NT2/D1 (cell line): ENCODE results near the gene ACVRL1.

Experiments
- DNase-seq: peaks from one replicate; pipeline ENCODE4 v3.0.0-alpha.2; 2011; ENCODE audit warnings: low read depth, low spot score
- H3K27me3 ChIP-seq: 2 replicates; pipeline ENCODE4 v1.6.0; 2011; ENCODE audit warnings: mild to moderate bottlenecking; ENCODE audit not compliant: insufficient read length, insufficient read depth
- H3K36me3 ChIP-seq: 2 replicates; pipeline ENCODE4 v1.6.1; 2011; ENCODE audit warnings: mild to moderate bottlenecking, low read length, mixed read lengths; ENCODE audit not compliant: insufficient read depth, insufficient read length
- H3K4me1 ChIP-seq: 2 replicates; pipeline ENCODE4 v1.5.1; 2011; ENCODE audit not compliant: insufficient read depth, insufficient read length
- H3K4me3 ChIP-seq: 2 replicates; pipeline ENCODE4 v1.5.1; 2011; ENCODE audit warnings: low read depth; ENCODE audit not compliant: insufficient read length
- H3K9ac ChIP-seq: 2 replicates; pipeline ENCODE4 v1.6.0; 2011; ENCODE audit warnings: low read depth; ENCODE audit not compliant: insufficient read length
- H3K9me3 ChIP-seq: 2 replicates; pipeline ENCODE4 v1.5.1; 2011; ENCODE audit warnings: mild to moderate bottlenecking, low read length; ENCODE audit not compliant: insufficient read depth
- SUZ12 ChIP-seq: IDR thresholded peaks from 2 replicates; pipeline ENCODE4 v1.6.1; 2011; ENCODE audit not compliant: insufficient read length, insufficient read depth; ENCODE audit errors: extremely low read depth
- YY1 ChIP-seq: IDR thresholded peaks from 2 replicates; pipeline ENCODE4 v1.6.1; 2011; ENCODE audit not compliant: insufficient read length, insufficient read depth
- ZNF274 ChIP-seq: IDR thresholded peaks from 2 replicates; pipeline ENCODE4 v1.6.1; 2011; ENCODE audit warnings: mild to moderate bottlenecking, low read depth, low read length

Gene ACVRL1

GRCh38 chr12:51972849-51973273 is 65.6 kb downstream of the ACVRL1 start:
- H3K4me1 ChIP-seq = peaks cover 5% of the 10 kb centered on the region
- H3K4me3 ChIP-seq = no peak overlapping the region
- no peaks in the 10 kb centered on the region for H3K9me3 ChIP-seq
- H3K36me3 ChIP-seq = peaks cover 25% of the 10 kb centered on the region
- no peaks in the 10 kb centered on the region for H3K27me3 ChIP-seq
- H3K9ac ChIP-seq = no peak overlapping the region
- no peak for DNase-seq
- TF ChIP-seq YY1 (no peak), SUZ12 (no peak), ZNF274 (no peak)
